ENCODE data around the gene SH3D19. TPM values are rescaled to one million over a fixed set of nuclear protein-coding genes. Genes with fewer than 3 reads are reported as not detected.

SH3D19 gene
- total RNA-seq, 2 experiments from 2014 or later, result not detected

GRCh38 chr4:151267822-151268535, 57.4 kb downstream of the SH3D19 start:
- H3K4me1 ChIP-seq (ENCODE audit: insufficient read depth, low read length, poor library complexity, severe bottlenecking), result no peaks in the 10 kb centered on the region
- CTCF ChIA-PET (ENCODE audit: unreplicated experiment), result no interaction called here
- H4K20me1 ChIP-seq (ENCODE audit: insufficient read depth, low read length), result no peaks in the 10 kb centered on the region
- H3K27ac ChIP-seq (ENCODE audit: low read depth, low read length, poor library complexity, severe bottlenecking), result no peak overlapping the region
- intact Hi-C loops (cut with micrococcal nuclease; ENCODE audit: unreplicated experiment), result no loop called here
- no peaks in the 10 kb centered on the region for H3K9me3 ChIP-seq (ENCODE audit: low read length)
- DNase-seq (ENCODE audit: low spot score), result no peak
- no peaks in the 10 kb centered on the region for H3K79me2 ChIP-seq (ENCODE audit: insufficient read depth, low read depth, low read length)
- no peak overlapping the region for H2AFZ ChIP-seq (ENCODE audit: low read length)
- H3K4me2 ChIP-seq (ENCODE audit: low read length), result no peak overlapping the region
- H3K9me2 ChIP-seq (ENCODE audit: insufficient read depth, low read length), result no peaks in the 10 kb centered on the region
- no peaks in the 10 kb centered on the region for H3K36me3 ChIP-seq (ENCODE audit: insufficient read depth, low read length)
- BruUV-seq (replicated peaks), result no TSS peak
- H3K4me3 ChIP-seq (ENCODE audit: low read depth, low read length, poor library complexity, severe bottlenecking), result no peak overlapping the region
- TF ChIP-seq CTCF (conservative IDR thresholded peaks at IDR 0.05; ENCODE audit: low read length) (no peak), EZH2phosphoT487 (IDR thresholded peaks at IDR 0.05; ENCODE audit: borderline replicate concordance, low read depth, low read length) (no peak)
- POLR2A ChIA-PET, result no interaction called here

DNA sequence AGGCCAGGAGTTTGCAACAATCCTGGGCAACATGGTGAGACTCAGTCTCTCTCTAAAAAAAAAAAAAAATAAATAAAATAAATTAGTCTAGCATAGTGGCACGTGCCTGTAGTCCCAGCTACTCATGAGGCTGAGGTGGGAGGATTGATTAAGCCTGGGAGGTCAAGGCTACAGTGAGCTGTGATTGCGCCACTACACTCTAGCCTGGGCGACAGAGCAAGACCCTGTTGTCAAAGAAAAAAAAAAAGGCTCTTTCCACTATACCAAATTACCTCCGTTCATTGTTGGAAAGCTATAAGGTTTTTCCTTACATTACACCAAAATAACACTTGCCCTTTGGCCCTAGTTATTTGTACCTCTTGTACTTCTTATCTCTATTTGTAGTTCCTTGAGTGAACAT, 58.3 kb downstream of the SH3D19 start:
- BruUV-seq (replicated peaks), result no TSS peak
- CTCF ChIA-PET (ENCODE audit: unreplicated experiment), result no interaction called here
- Histone ChIP-seq H3K9me3 (ENCODE audit: low read length) (no peaks in the 10 kb centered on the region), H3K79me2 (ENCODE audit: insufficient read depth, low read depth, low read length) (no peaks in the 10 kb centered on the region), H3K9me2 (ENCODE audit: insufficient read depth, low read length) (no peaks in the 10 kb centered on the region), H2AFZ (ENCODE audit: low read length) (no peak overlapping the region), H4K20me1 (ENCODE audit: insufficient read depth, low read length) (no peaks in the 10 kb centered on the region), H3K4me2 (ENCODE audit: low read length) (no peak overlapping the region), H3K4me1 (ENCODE audit: insufficient read depth, low read length, poor library complexity, severe bottlenecking) (no peaks in the 10 kb centered on the region), H3K27ac (ENCODE audit: low read depth, low read length, poor library complexity, severe bottlenecking) (no peak overlapping the region), H3K4me3 (ENCODE audit: low read depth, low read length, poor library complexity, severe bottlenecking) (no peak overlapping the region), H3K36me3 (ENCODE audit: insufficient read depth, low read length) (no peaks in the 10 kb centered on the region)
- POLR2A ChIA-PET, result interaction anchor here (0.6 to 0.8 kb wide), 2 partner anchors 8 to 27 kb away, joined by 3 to 6 read pairs; no protein-coding TSS in a partner anchor
- intact Hi-C loops (cut with micrococcal nuclease; ENCODE audit: unreplicated experiment), result no loop called here
- TF ChIP-seq CTCF (conservative IDR thresholded peaks at IDR 0.05; ENCODE audit: low read length) (no peak), EZH2phosphoT487 (IDR thresholded peaks at IDR 0.05; ENCODE audit: borderline replicate concordance, low read depth, low read length) (no peak)
- DNase-seq (ENCODE audit: low spot score), result no peak

DNA sequence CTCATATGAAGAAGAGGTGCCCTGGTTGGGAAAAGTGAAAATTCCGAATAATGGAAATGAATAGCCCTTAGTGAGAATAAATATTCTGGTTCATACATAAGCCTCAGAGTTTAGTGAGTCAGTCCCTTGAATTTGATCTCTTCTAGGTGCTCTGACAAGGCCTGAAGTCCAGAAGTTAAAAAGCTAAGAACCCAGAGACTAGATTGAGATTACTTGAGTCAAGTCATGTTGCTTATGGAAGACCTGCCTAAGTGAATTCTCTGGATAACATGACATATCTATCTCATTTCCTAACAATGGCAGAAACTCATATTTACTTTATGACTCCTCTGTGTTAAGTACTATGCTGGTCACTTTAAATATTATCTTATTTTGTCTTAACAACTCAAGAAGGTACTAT, 58.9 kb downstream of the SH3D19 start:
- H3K4me3 ChIP-seq (ENCODE audit: low read depth, low read length, poor library complexity, severe bottlenecking), result no peak overlapping the region
- no TSS peak for BruUV-seq (replicated peaks)
- DNase-seq (ENCODE audit: low spot score), result no peak
- H3K9me3 ChIP-seq (ENCODE audit: low read length), result no peaks in the 10 kb centered on the region
- CTCF ChIA-PET (ENCODE audit: unreplicated experiment), result no interaction called here
- no peaks in the 10 kb centered on the region for H4K20me1 ChIP-seq (ENCODE audit: insufficient read depth, low read length)
- no peak overlapping the region for H2AFZ ChIP-seq (ENCODE audit: low read length)
- TF ChIP-seq EZH2phosphoT487 (IDR thresholded peaks at IDR 0.05; ENCODE audit: borderline replicate concordance, low read depth, low read length) (no peak), CTCF (conservative IDR thresholded peaks at IDR 0.05; ENCODE audit: low read length) (no peak)
- POLR2A ChIA-PET, result interaction anchor here (0.6 to 0.9 kb wide), 5 partner anchors 8 to 982 kb away, joined by 3 to 6 read pairs (median 3); no protein-coding TSS in a partner anchor
- H3K79me2 ChIP-seq (ENCODE audit: insufficient read depth, low read depth, low read length), result no peaks in the 10 kb centered on the region
- H3K4me1 ChIP-seq (ENCODE audit: insufficient read depth, low read length, poor library complexity, severe bottlenecking), result no peaks in the 10 kb centered on the region
- no peaks in the 10 kb centered on the region for H3K36me3 ChIP-seq (ENCODE audit: insufficient read depth, low read length)
- intact Hi-C loops (cut with micrococcal nuclease; ENCODE audit: unreplicated experiment), result no loop called here
- no peak overlapping the region for H3K4me2 ChIP-seq (ENCODE audit: low read length)
- H3K27ac ChIP-seq (ENCODE audit: low read depth, low read length, poor library complexity, severe bottlenecking), result no peak overlapping the region
- H3K9me2 ChIP-seq (ENCODE audit: insufficient read depth, low read length), result no peaks in the 10 kb centered on the region

Data from OCI-LY7 (cell line).